OCI-LY3 (cell line): ENCODE results near the gene SPRYD4.
"Not testable (repeated sequence)": the region's sequence is repeated elsewhere in the genome, so short reads cannot be mapped to it uniquely, and the experiment has no call there.

Experiments used
- EZH2phosphoT487 ChIP-seq: fragments of 200-600 bp; shearing (Covaris generic); IDR thresholded peaks from 2 replicates; pipeline ENCODE4 v1.6.1; 2018; ENCODE audit warnings: antibody characterized with exemption, mixed run types, low read depth
- TF ChIP-seq, protein P1 (sequence below): fragments of 200-600, 300-600 bp; sonication (generic); IDR thresholded peaks from 2 replicates; pipeline ENCODE4 v1.5.1; 2014; ENCODE audit warnings: antibody characterized with exemption, low read length, low read depth

DNA sequence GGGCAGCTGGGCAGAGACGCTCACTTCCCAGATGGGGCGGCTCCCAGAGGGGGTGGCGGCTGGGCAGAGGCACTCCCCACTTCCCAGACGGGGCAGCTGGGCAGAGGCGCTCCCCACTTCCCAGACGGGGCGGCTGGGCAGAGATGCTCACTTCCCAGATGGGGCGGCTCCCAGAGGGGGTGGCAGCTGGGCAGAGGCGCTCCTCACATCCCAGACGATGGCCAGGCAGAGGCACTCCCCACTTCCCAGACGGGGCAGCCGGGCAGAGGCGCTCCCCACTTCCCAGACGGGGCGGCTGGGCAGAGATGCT lies 25.7 kb downstream of the SPRYD4 start:
- TF ChIP-seq, protein P1, sequence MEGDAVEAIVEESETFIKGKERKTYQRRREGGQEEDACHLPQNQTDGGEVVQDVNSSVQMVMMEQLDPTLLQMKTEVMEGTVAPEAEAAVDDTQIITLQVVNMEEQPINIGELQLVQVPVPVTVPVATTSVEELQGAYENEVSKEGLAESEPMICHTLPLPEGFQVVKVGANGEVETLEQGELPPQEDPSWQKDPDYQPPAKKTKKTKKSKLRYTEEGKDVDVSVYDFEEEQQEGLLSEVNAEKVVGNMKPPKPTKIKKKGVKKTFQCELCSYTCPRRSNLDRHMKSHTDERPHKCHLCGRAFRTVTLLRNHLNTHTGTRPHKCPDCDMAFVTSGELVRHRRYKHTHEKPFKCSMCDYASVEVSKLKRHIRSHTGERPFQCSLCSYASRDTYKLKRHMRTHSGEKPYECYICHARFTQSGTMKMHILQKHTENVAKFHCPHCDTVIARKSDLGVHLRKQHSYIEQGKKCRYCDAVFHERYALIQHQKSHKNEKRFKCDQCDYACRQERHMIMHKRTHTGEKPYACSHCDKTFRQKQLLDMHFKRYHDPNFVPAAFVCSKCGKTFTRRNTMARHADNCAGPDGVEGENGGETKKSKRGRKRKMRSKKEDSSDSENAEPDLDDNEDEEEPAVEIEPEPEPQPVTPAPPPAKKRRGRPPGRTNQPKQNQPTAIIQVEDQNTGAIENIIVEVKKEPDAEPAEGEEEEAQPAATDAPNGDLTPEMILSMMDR = not testable (repeated sequence)
- TF ChIP-seq EZH2phosphoT487 = not testable (repeated sequence)
